GM12872 (cell line): ENCODE results near the gene SRPK3.

Experiments
- CTCF ChIP-seq: IDR thresholded peaks from 3 replicates; pipeline ENCODE4 v1.5.1; 2011; ENCODE audit warnings: low read depth, mild to moderate bottlenecking, low read length, moderate library complexity; ENCODE audit not compliant: insufficient read depth

The SRPK3 gene

DNA sequence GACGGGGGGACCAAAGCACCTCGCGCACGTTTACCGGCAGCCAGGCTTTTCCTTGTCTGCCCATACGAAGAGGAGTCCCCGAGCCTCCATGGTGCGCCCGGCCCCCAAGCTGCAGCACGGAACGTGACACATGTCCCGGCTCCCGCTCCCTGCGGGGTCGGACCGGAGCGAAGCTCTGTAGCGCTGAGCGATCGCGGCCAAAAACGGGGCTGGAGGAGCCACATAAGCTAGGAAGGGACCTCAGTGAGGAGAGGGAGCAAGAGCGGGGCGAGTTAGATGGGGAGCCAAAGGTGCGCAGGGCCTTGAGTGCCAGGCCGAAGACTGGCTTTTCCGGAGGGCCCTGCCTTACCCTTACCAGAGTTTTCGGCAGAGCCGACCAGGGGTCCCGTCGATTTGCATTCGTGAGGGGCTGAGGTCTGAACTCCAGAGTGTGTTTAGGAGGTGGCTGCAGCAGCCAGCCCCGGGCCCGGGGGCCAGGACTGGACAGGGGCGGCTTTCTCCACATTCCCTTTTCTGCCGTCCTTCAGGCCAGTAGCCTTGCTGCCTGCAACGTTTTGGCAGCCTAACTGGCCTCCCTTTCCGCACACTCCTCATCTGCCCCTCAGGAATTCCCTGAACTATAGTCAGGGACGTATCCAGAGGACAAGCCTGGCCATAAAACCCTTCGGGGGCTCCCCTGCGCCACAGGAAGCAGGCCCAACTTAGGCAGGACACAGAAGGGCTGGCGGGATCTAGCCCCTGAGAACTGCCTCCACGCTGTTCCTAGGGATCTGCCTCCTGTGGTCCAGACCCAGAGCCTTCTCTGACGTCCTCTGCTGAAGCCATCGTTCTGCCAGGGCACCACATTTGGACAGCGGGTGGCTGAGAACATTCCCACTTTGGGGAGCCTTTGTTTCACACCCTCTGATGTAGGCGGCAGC is 14.3 kb downstream of the SRPK3 start:
- TF ChIP-seq CTCF = no peak

DNA sequence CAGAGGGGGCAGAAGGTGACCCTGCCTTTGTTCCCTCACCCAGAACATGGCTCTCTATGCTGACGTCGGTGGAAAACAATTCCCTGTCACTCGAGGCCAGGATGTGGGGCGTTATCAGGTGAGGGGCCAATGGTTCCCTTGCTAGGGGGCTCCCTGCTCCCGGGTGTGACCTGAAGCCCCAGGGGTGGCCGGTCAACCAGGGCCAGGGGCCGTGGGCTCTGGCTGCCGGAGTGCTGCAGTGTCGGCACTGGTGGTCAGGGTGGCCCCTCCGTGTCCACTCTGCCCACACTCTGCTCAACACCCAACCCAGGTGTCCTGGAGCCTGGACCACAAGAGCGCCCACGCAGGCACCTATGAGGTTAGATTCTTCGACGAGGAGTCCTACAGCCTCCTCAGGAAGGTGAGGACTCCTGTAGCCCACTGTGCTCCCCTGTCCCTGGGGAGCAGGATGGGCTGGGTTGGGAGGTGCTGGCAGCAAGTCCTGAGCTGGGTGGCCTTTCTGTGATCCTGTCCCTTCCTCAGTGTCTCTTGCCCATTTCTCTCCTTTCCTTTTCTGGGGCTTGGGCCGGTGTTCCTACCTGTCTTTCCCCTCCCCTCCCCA is 16.7 kb downstream of the SRPK3 start:
- no peak for TF ChIP-seq CTCF

- no peak for TF ChIP-seq CTCF
These were observed 18.5 kb downstream of the SRPK3 start for GRCh38 chrX:153799326-153799725.

- no peak for TF ChIP-seq CTCF
These were observed 19.4 kb downstream of the SRPK3 start for GRCh38 chrX:153800177-153800722.

GRCh38 chrX:153800746-153801145 is 19.9 kb downstream of the SRPK3 start:
- TF ChIP-seq CTCF = no peak

GRCh38 chrX:153801669-153802068 is 20.8 kb downstream of the SRPK3 start:
- TF ChIP-seq CTCF = no peak

DNA sequence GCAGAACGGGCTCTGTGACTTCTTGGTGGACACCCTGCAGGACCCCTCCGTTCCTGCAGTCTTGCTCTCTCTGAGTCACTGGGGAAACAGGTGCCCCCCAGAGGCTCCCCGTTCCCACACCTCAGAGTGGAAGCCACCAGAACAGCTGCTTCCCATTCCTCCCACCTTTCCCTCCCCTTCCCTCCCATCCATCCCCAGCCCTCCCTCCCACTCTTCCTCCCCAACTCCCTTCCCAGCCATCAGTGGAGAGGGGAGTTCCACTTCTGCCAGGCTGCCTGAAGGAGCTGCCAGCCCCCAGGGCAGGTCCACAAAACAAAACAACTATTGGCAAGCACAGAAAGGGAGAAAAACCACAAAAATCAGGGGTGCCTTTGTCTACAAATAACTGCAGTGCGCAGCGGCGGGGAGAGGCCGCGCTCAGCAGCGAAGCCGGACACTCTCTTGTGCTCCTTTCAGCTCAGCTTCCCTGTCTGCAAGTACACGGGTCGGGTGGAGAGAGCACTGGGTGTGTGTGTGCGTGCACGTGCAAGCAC is 21.7 kb downstream of the SRPK3 start:
- TF ChIP-seq CTCF = no peak
